D721Med (cell line): ENCODE results near the gene CCDC85C.

ENCODE experiments used
- DNase-seq: peaks from one replicate; pipeline ENCODE4 v3.0.0; 2011; ENCODE audit warnings: low spot score; ENCODE audit not compliant: insufficient read length
- FAIRE-seq: peaks from 2 replicates; lab custom pipeline; 2011; peaks lifted over from hg19 to GRCh38; lab: Jason Lieb, UNC
- CTCF ChIP-seq: IDR thresholded peaks from 2 replicates; pipeline ENCODE4 v1.5.1; 2012; ENCODE audit warnings: mild to moderate bottlenecking, control low read depth; ENCODE audit not compliant: insufficient read depth; ENCODE audit errors: missing control alignments

CCDC85C gene

GRCh38 chr14:99535908-99536778 lies 67.9 kb downstream of the CCDC85C start:
- TF ChIP-seq CTCF: no peak
- no peak for FAIRE-seq
- no peak for DNase-seq

GRCh38 chr14:99535448-99535847 lies 68.6 kb downstream of the CCDC85C start:
- FAIRE-seq: no peak
- no peak for TF ChIP-seq CTCF
- no peak for DNase-seq

GRCh38 chr14:99534863-99535262 lies 69.1 kb downstream of the CCDC85C start:
- FAIRE-seq (no peak), DNase-seq (no peak)
- TF ChIP-seq CTCF: no peak

GRCh38 chr14:99534333-99534732 lies 69.7 kb downstream of the CCDC85C start:
- no peak for DNase-seq
- no peak for FAIRE-seq

GRCh38 chr14:99532310-99532709 lies 71.7 kb downstream of the CCDC85C start:
- no peak for FAIRE-seq
- DNase-seq: no peak
- no peak for TF ChIP-seq CTCF

More at GRCh38 chr14:99534333-99534732, 69.7 kb downstream of the CCDC85C start:
- TF ChIP-seq CTCF: no peak

GRCh38 chr14:99531251-99532096 lies 72.5 kb downstream of the CCDC85C start:
- DNase-seq: no peak
- no peak for TF ChIP-seq CTCF
- FAIRE-seq: no peak
